ENCODE measurements around the gene NEURL1B.

DNA sequence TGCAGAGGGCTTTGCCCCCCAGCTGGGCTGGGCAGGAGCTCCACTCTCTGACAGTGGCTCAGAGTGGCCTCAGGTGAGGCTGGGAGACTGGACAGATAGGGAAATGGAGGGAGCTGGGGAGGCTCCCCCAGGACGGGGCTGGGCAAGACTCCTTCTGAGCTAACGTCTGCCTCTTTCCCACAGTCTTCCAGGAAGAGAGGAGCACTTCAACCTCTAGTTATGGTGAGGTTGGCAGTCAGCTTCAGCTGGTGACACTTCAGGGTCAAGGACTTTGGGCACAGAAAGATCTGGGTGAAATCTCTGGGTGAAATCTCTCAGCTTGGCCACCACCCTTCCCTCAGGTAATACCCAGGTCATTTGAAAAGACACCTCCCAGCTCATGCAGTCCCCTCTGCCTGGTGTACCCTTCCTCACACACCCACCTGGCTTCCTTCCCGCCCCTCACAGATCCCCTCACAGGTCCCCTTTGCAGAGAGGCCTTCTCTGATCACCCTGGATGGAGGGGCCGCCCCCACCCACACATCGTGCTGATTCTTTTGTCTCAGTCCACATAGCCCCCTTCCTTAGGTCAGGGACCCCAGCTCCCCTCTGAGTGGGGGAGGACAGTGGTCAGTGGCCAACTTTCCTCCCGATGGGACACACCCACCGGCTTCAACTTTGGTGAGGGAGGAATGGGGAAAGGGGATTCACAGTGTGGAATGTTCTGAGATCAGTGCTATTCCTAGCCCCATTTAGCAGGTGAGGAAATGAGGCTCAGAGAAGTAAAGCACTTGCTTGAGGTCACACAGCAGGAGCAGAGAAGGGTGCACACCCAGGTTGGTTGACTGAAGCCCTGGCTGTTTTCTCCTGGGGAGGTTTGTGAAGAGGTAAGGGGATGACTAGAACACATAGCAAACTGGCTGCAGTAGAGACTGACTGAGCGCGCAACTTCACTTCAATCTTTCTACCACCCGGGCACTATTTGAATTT, 15.8 kb upstream of the NEURL1B start:
- TF ChIP-seq, protein P1, sequence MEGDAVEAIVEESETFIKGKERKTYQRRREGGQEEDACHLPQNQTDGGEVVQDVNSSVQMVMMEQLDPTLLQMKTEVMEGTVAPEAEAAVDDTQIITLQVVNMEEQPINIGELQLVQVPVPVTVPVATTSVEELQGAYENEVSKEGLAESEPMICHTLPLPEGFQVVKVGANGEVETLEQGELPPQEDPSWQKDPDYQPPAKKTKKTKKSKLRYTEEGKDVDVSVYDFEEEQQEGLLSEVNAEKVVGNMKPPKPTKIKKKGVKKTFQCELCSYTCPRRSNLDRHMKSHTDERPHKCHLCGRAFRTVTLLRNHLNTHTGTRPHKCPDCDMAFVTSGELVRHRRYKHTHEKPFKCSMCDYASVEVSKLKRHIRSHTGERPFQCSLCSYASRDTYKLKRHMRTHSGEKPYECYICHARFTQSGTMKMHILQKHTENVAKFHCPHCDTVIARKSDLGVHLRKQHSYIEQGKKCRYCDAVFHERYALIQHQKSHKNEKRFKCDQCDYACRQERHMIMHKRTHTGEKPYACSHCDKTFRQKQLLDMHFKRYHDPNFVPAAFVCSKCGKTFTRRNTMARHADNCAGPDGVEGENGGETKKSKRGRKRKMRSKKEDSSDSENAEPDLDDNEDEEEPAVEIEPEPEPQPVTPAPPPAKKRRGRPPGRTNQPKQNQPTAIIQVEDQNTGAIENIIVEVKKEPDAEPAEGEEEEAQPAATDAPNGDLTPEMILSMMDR (optimal IDR thresholded peaks at IDR 0.05 in 1 of 3, IDR thresholded peaks at IDR 0.05 in 1 of 3, conservative IDR thresholded peaks at IDR 0.05 in 1 of 3; ENCODE audit: extremely low read depth in 1 of 3, insufficient read depth in 2 of 3, low read length in 3 of 3): no peak
- TF ChIP-seq EZH2 (IDR thresholded peaks at IDR 0.05; ENCODE audit: low read length): no peak

All from keratinocyte (primary cell).